ENCODE data around the gene WDR74. TPM values are rescaled to one million over a fixed set of nuclear protein-coding genes. Genes with fewer than 3 reads are reported as not detected.

WDR74 gene
- polyA plus RNA-seq, 10 donors, result 25.5 to 35.1 (median 31.0) TPM

DNA sequence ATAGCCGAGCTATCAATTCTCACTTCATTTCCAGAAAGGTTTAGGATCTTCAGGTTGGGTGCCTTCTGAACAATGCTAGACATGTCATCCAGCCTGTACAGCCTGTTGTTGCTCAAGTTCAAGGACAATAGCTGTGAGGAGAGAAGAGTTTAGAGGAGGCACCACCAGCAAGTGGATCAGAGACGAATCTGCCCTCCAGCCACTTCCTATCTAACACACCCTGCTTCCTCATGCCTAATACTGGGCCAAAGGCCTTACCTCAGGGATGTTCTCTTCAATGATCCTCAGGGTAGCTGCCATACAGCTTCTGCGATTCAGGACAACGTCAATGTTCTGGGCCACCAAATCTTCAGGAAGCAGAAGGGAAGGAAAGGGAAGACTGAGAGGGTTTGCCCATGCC lies 38.3 kb downstream of the WDR74 start:
- no peak for DNase-seq

DNA sequence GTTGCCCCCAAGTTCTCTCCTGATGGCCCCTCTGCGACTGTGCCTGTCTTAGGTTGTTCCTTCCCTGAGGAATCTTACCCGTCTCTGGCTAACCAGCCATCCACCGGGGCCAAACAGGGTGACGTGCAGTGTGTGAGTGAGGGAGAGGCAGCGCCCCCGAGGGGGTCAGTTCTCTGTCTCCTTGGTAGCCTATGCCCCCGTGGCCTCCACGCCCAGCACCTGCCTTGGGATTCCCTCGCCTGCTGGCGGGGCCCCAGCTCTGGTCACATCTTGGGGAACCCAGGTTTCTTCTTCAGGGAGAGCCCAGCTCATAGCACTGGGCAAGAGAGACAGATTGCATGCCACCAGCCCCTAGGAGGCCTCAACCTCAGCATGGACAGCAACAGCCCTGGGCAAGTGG lies 39.9 kb downstream of the WDR74 start:
- no peak for DNase-seq

DNA sequence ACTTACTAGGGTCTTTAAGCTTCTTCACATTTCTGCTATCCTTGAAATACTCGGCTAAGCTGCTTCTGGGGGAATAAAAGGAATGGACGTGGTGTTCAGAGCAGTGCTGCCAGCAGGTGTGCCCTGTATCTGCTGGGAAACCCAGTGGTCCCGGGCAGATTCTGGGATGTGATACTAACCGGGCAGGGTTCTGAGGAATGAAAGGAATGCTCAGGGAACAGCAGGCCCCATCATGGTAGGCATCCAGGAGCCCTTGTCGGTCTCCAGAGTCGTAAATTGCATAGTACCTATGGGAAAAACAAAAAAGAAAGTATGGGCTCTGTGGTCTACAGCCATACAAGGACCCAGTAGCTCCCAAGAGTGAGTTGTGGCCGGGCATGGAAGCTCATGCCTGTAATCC lies 43.1 kb downstream of the WDR74 start:
- DNase-seq, result no peak

DNA sequence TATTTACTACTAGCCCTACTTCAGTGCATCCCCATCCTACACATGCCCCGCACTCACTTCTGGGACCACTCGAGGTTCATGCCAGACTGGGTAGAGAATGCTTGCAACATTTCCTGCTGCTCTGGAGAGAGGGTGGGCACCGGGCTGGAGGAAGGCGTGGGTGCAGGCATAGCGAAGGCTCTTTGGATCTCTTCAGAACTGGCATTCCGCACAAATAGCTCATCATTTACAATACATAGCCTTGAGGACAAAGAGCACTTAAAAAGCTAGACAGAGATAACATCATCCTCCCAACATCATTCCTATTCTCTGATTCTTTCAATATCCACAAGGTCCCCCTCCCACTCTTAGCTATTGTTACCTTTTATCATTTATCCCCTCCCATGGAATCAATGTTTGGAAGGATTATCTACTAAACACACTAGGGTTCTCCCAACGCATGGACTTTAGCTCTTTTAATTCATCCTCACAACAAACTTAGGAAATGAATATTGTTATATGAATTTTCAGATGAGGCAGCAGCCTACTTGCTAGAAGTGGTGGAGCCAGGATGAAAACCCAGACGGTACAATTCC lies 45.1 kb downstream of the WDR74 start:
- no peak for DNase-seq

DNA sequence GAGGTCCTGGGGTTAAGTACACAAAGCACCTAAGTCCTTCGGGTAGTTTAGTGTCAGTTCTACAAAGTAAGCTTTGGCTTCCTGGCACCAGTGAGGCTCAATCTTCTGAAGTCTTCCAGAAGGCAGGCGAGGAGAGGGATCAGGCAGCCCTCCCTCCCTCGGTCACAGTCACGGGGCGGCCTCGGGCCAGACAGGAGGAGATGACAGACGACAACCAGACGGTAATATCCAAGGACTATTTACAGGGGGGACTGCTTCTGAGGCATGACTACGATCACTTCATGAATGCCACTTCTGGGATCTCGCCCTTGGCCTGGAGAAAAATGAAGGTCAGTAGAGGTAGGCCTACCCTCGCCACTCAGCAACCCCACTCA lies 47.2 kb downstream of the WDR74 start:
- DNase-seq, result peak in 1 of 3 donors; percentile 27

DNA sequence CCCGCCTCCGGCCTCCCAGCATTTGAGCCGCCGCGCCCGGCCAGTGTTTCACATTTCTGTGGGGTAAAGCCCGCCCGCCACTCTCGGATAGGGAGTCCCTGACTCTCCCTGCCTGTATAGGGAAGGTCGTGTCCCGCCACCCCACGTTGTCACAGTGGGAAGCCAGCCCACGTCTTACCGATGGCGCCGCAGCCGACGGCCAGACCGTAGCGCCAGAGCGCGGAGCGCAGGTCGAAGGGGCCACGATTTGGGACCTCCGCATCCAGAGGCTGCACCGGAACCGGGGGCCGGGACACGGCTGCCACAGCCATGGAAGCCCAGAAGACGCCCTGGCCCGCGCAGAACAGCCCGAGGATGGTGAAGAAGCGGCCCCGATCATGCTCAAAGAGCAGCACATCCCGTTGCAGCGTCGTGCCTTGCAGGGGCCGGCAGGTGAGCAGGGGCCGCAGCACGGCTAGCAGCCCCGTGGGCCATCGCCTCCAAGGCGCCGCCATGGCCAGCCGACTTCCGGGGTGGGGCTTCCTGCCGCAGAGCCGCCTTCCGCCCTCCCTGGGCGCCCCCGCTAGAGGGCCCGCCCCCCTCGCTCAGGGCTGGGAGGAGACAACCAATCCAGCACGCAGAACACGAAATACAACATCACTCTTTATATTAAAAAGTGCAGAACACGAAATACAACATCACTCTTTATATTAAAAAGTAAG lies 47.7 kb downstream of the WDR74 start, which contains the start of gene TMEM223:
Gene TMEM223, minus strand, starts transcription at position 506 of the 701 bp plus-strand sequence. Its CDS starts 12 bp downstream, at position 494.
- DNase-seq, result peak; percentile 78 to 96 (median 89)

DNA sequence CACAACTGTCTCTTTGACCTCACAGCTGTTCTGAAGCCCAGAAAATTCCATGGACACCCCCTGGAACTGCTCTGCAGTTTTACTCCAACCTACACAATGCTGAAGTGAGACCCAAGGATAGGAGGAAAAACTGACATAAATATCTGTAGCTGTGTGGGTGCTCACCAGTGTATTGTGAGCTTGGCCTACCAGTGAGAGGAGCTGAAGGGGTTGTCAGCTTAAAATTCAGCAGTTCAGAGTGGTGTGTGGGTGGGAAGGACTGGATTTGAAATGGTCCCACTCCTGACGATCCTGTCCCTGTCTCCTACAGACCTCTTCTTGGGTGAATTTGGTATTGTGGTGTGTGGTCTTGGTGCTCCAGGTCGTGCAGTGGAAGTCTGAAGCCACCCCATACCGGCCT lies 49.8 kb downstream of the WDR74 start:
- DNase-seq, result no peak

DNA sequence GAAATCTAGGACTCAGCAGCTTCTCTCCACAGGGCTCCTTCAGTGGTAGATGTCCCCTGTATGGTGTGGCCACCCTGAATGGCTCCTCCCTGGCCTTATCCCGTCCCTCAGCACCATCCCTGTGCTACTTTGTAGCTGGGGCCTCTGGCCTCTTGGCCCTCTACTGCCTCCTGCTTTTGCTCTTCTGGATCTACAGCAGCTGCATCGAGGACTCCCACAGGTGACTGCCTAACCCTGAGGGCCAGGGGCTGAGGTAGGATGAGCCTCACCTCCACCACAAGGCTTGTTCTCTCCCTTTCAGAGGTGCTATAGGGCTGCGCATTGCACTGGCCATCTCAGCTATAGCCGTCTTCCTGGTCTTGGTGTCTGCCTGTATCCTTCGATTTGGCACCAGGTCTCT lies 50.4 kb downstream of the WDR74 start:
- DNase-seq, result no peak

DNA sequence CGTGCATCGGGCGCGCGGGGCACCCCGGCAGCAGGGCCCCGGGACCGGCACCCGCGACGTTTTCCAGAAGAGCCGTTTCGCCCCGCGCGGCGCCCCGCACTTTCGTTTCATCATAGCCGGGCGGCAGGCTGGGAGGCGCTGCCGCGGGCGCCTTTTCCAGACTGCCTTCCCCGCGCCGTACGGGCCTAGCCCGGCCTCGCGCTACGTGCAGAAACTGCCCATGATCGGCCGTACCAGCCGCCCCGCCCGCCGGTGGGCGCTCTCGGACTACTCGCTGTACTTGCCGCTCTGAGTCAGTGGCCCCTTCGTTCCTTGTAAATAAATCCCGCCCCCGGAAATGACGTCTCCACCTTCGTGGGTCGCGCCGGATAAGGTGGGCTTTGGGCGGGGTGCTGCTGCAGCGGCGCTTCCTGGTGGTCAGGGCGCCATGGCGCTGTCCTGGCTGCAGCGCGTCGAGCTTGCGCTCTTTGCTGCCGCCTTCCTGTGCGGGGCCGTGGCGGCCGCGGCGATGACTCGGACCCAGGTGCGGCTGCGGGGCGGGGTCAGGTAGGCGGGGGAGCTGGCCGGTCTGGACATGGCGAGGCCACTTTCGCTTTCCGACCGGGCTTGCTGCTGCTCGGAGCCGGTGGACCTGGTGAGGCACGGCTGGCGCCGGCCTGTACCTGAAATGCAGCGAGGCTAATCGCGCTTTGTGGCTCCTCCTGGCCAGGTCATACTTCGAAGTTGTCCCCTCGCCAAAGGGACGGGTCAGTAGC lies 52.2 kb downstream of the WDR74 start, which contains the start of gene TMEM179B:
Gene TMEM179B, plus strand, starts transcription at position 398 of the 755 bp plus-strand sequence. Its CDS starts 30 bp downstream, at position 428.
- peak; percentile 98 to 99 (median 99) for DNase-seq

DNA sequence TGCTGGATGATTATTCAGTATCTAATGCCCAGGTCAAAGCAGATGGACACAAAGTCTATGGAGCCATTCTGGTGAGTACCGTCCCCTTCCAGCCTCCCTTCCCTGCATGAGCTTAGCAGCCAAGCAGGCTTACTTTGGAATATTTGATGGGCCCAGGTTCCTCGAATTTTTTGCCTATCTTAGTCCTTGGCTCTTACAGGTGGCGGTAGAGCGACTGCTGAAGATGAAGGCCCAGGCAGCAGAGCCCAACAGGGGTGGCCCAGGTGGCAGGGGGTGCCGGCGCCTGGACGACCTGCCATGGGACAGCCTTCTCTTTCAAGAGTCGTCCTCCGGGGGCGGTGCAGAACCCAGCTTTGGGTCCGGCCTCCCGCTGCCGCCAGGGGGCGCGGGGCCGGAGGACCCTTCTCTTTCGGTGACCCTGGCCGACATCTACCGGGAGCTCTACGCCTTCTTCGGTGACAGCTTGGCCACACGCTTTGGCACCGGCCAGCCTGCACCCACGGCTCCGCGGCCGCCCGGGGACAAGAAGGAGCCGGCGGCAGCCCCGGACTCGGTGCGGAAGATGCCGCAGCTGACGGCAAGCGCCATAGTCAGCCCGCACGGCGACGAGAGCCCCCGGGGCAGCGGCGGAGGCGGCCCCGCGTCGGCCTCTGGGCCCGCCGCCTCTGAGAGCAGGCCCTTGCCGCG lies 52.9 kb downstream of the WDR74 start:
- DNase-seq, result peak; percentile 85 to 96 (median 93)

Other genes with a start within 250 kb of the WDR74 start
- gene TUT1, start 248.1 kb downstream of the WDR74 start, polyA plus RNA-seq (ENCODE audit: insufficient read length in 10 of 10), result 10 to 100 TPM; 11.6 to 17.7 (median 13.8) TPM
- 10 to 100 TPM; 36.9 to 56.4 (median 44.1) TPM for gene MTA2, start 237.7 kb downstream of the WDR74 start, polyA plus RNA-seq (ENCODE audit: insufficient read length in 10 of 10)
- gene EML3, start 226.8 kb downstream of the WDR74 start, polyA plus RNA-seq (ENCODE audit: insufficient read length in 10 of 10), result 10 to 100 TPM; 11.9 to 25.3 (median 17.7) TPM
- gene ROM1, start 226.3 kb downstream of the WDR74 start, polyA plus RNA-seq (ENCODE audit: insufficient read length in 10 of 10), result 1 to 10 TPM in 8 of 10 donors, under 1 TPM in 2; 0.69 to 2.4 (median 1.6) TPM
- 10 to 100 TPM; 13.3 to 22.3 (median 18.7) TPM for gene B3GAT3, start 217.6 kb downstream of the WDR74 start, polyA plus RNA-seq (ENCODE audit: insufficient read length in 10 of 10)
- 100 to 1,000 TPM; 145 to 211 (median 165) TPM for gene GANAB, start 193.0 kb downstream of the WDR74 start, polyA plus RNA-seq (ENCODE audit: insufficient read length in 10 of 10)
- 10 to 100 TPM in 6 of 10 donors, 1 to 10 TPM in 4; 9.0 to 13.9 (median 11.1) TPM for gene INTS5, start 186.3 kb downstream of the WDR74 start, polyA plus RNA-seq (ENCODE audit: insufficient read length in 10 of 10)
- gene C11orf98, start 174.4 kb downstream of the WDR74 start, polyA plus RNA-seq (ENCODE audit: insufficient read length in 10 of 10), result 10 to 100 TPM; 30.0 to 44.8 (median 33.0) TPM
- 1 to 10 TPM; 1.8 to 4.9 (median 3.1) TPM for gene CSKMT, start 174.3 kb downstream of the WDR74 start, polyA plus RNA-seq (ENCODE audit: insufficient read length in 10 of 10)
- gene UQCC3, start 167.9 kb downstream of the WDR74 start, polyA plus RNA-seq (ENCODE audit: insufficient read length in 10 of 10), result 1 to 10 TPM; 4.5 to 8.3 (median 5.7) TPM
- 1 to 10 TPM; 3.0 to 8.4 (median 6.6) TPM for gene LBHD1, start 167.3 kb downstream of the WDR74 start, polyA plus RNA-seq (ENCODE audit: insufficient read length in 10 of 10)
- 100 to 1,000 TPM in 9 of 10 donors, 10 to 100 TPM in 1; 96.1 to 155 (median 130) TPM for gene UBXN1, start 160.5 kb downstream of the WDR74 start, polyA plus RNA-seq (ENCODE audit: insufficient read length in 10 of 10)
- gene LRRN4CL, start 150.1 kb downstream of the WDR74 start, polyA plus RNA-seq (ENCODE audit: insufficient read length in 10 of 10), result 10 to 100 TPM; 12.8 to 31.1 (median 20.4) TPM
- 10 to 100 TPM; 15.1 to 24.5 (median 22.0) TPM for gene BSCL2, start 132.2 kb downstream of the WDR74 start, polyA plus RNA-seq (ENCODE audit: insufficient read length in 10 of 10)
- gene GNG3, start 131.9 kb downstream of the WDR74 start, polyA plus RNA-seq (ENCODE audit: insufficient read length in 10 of 10), result 1 to 10 TPM in 2 of 10 donors, under 1 TPM in 5, not detected in 3; 0.35 to 1.5 (median 0.66) TPM
- gene HNRNPUL2, start 112.1 kb downstream of the WDR74 start, polyA plus RNA-seq (ENCODE audit: insufficient read length in 10 of 10), result 10 to 100 TPM; 40.7 to 61.0 (median 47.6) TPM
- 10 to 100 TPM; 22.8 to 32.2 (median 30.1) TPM for gene TTC9C, start 111.1 kb downstream of the WDR74 start, polyA plus RNA-seq (ENCODE audit: insufficient read length in 10 of 10)
- 1 to 10 TPM; 3.2 to 5.1 (median 3.9) TPM for gene ZBTB3, start 85.4 kb downstream of the WDR74 start, polyA plus RNA-seq (ENCODE audit: insufficient read length in 10 of 10)
- gene POLR2G, start 78.0 kb downstream of the WDR74 start, polyA plus RNA-seq (ENCODE audit: insufficient read length in 10 of 10), result 100 to 1,000 TPM in 1 of 10 donors, 10 to 100 TPM in 9; 81.9 to 102 (median 89.2) TPM
- 10 to 100 TPM; 11.5 to 16.6 (median 14.2) TPM for gene TAF6L, start 68.2 kb downstream of the WDR74 start, polyA plus RNA-seq (ENCODE audit: insufficient read length in 10 of 10)
- gene TMEM179B, start 52.2 kb downstream of the WDR74 start, polyA plus RNA-seq (ENCODE audit: insufficient read length in 10 of 10), result 10 to 100 TPM; 24.7 to 29.1 (median 27.6) TPM
- gene TMEM223, start 47.6 kb downstream of the WDR74 start, polyA plus RNA-seq (ENCODE audit: insufficient read length in 10 of 10), result 10 to 100 TPM; 10.6 to 17.0 (median 15.2) TPM
- 10 to 100 TPM; 59.6 to 85.7 (median 65.7) TPM for gene NXF1, start 34.1 kb downstream of the WDR74 start, polyA plus RNA-seq (ENCODE audit: insufficient read length in 10 of 10)
- 10 to 100 TPM; 32.7 to 42.6 (median 35.0) TPM for gene STX5, start 7.5 kb downstream of the WDR74 start, polyA plus RNA-seq (ENCODE audit: insufficient read length in 10 of 10)
- gene TEX54, start 6.7 kb downstream of the WDR74 start, polyA plus RNA-seq (ENCODE audit: insufficient read length in 10 of 10), result not detected
- gene SLC3A2, start 41.3 kb upstream of the WDR74 start, polyA plus RNA-seq (ENCODE audit: insufficient read length in 10 of 10), result 10 to 100 TPM; 33.4 to 60.9 (median 42.8) TPM
- under 1 TPM in 4 of 10 donors, not detected in 6; 0.05 to 0.49 (median 0.24) TPM for gene CHRM1, start 81.8 kb upstream of the WDR74 start, polyA plus RNA-seq (ENCODE audit: insufficient read length in 10 of 10)
- under 1 TPM in 3 of 10 donors, not detected in 7; 0.07 to 0.10 (median 0.10) TPM for gene SLC22A6, start 145.4 kb upstream of the WDR74 start, polyA plus RNA-seq (ENCODE audit: insufficient read length in 10 of 10)
- under 1 TPM in 1 of 10 donors, not detected in 9; 0.18 TPM for gene SLC22A8, start 176.3 kb upstream of the WDR74 start, polyA plus RNA-seq (ENCODE audit: insufficient read length in 10 of 10)

Measured in muscle of back (tissue), 11 donors.